HepG2 (cell line): ENCODE measurements around the gene TOM1L2. TPM values are rescaled to one million over a fixed set of nuclear protein-coding genes. Genes with fewer than 3 reads are reported as not detected.
A peak's percentile ranks its signal among the peaks of the same experiment; 100 is the strongest.

Source experiments
- BORCS8-MEF2B ChIP-seq: sonication (generic); formaldehyde crosslinking; IDR thresholded peaks from 2 replicates; pipeline ENCODE4 v1.8.0; 2022; ENCODE audit warnings: mild to moderate bottlenecking, missing genetic modification reagents
- CBX1 ChIP-seq: IDR thresholded peaks from one replicate; pipeline ENCODE4 v1.6.1; 2016; ENCODE audit warnings: antibody characterized with exemption, low read depth
- FIP1L1 ChIP-seq: fragments of 200-400 bp; formaldehyde crosslinking; IDR thresholded peaks from 2 replicates; pipeline ENCODE4 v1.6.1; 2018; ENCODE audit warnings: low read depth, mild to moderate bottlenecking, low read length, moderate library complexity, borderline replicate concordance; ENCODE audit not compliant: insufficient read depth
- MIXL1 ChIP-seq: IDR thresholded peaks from 2 replicates; pipeline ENCODE4 v1.6.1; 2016
- MZF1 ChIP-seq: sonication (generic); formaldehyde crosslinking; IDR thresholded peaks from 2 replicates; pipeline ENCODE4 v1.8.1; 2023; ENCODE audit warnings: mild to moderate bottlenecking, missing genetic modification reagents, borderline replicate concordance
- PAF1 ChIP-seq: IDR thresholded peaks from 2 replicates; pipeline ENCODE4 v1.6.1; 2016; ENCODE audit warnings: missing genetic modification reagents, missing compliant biosample characterization
- RCOR2 ChIP-seq: IDR thresholded peaks from 2 replicates; pipeline ENCODE4 v1.6.1; 2016; ENCODE audit warnings: missing biosample characterization, missing genetic modification reagents
- SRSF1 ChIP-seq: fragments of 200-400 bp; formaldehyde crosslinking; optimal IDR thresholded peaks from 2 replicates; pipeline ENCODE3; 2017; ENCODE audit warnings: mild to moderate bottlenecking, low read depth, low read length, moderate library complexity
- ZFP1 ChIP-seq: IDR thresholded peaks from 2 replicates; pipeline ENCODE4 v1.6.1; 2016
- ZNF543 ChIP-seq: sonication (generic); formaldehyde crosslinking; IDR thresholded peaks from 2 replicates; pipeline ENCODE4 v1.4.0; 2020; ENCODE audit warnings: mild to moderate bottlenecking, missing genetic modification reagents
- ZNF652 ChIP-seq: IDR thresholded peaks from 2 replicates; pipeline ENCODE4 v1.6.1; 2016; ENCODE audit warnings: low read depth, borderline replicate concordance
- ZSCAN25 ChIP-seq: sonication (generic); formaldehyde crosslinking; IDR thresholded peaks from 2 replicates; pipeline ENCODE4 v1.8.0; 2022; ENCODE audit warnings: mild to moderate bottlenecking, missing genetic modification reagents
- ZSCAN30 ChIP-seq: sonication (generic); formaldehyde crosslinking; IDR thresholded peaks from 2 replicates; pipeline ENCODE4 v1.5.0; 2020; ENCODE audit warnings: mild to moderate bottlenecking, missing genetic modification reagents
- polyA plus RNA-seq, 8 experiments: library from polyadenylated mRNA; depleted of rRNA in 3 of 8; stranded (reverse) in 7 of 8; unstranded in 1 of 8; fragments of >200 nt; fragmentation: Illumina TruSeq in 4 of 8; extraction: Trizol in 4 of 8; gene quantifications; 2 replicates each; pipeline versions ENCODE4 v1.2.1 to v1.2.3, GENCODE V29; 2011 to 2016; ENCODE audit warnings: low read depth in 4 of 8, missing spikeins in 1 of 8, mixed read lengths in 1 of 8; ENCODE audit not compliant: insufficient read depth in 1 of 8
- total RNA-seq, 5 experiments: library from RNA; depleted of rRNA; stranded (reverse); fragments of >200 nt; fragmentation: Illumina TruSeq; extraction: Trizol; gene quantifications; 2 replicates each; pipeline ENCODE4 v1.2.3, GENCODE V29; 2016; ENCODE audit warnings: low read depth in 1 of 5
- TF ChIP-seq, protein P1 (sequence below): sonication (generic); formaldehyde crosslinking; IDR thresholded peaks from 2 replicates; pipeline ENCODE4 v1.4.0; 2020; ENCODE audit warnings: missing genetic modification reagents
- TF ChIP-seq, protein P2 (sequence below): sonication (generic); formaldehyde crosslinking; IDR thresholded peaks from 2 replicates; pipeline ENCODE4 v1.5.0; 2020; ENCODE audit warnings: mild to moderate bottlenecking, missing genetic modification reagents, moderate library complexity
- TF ChIP-seq, protein P3 (sequence below): sonication (generic); formaldehyde crosslinking; IDR thresholded peaks from 2 replicates; pipeline ENCODE4 v1.4.0; 2020; ENCODE audit warnings: missing genetic modification reagents, borderline replicate concordance
- TF ChIP-seq, protein P4 (sequence below): sonication (generic); formaldehyde crosslinking; IDR thresholded peaks from 2 replicates; pipeline ENCODE4 v1.4.0; 2020; ENCODE audit warnings: missing genetic modification reagents, borderline replicate concordance

Gene TOM1L2
- total and polyA plus RNA-seq, 2 of the 13 experiments (the other 11 are each of a cell fraction or from before 2014, with no cell fraction given) = 4.7 to 7.4 TPM

DNA sequence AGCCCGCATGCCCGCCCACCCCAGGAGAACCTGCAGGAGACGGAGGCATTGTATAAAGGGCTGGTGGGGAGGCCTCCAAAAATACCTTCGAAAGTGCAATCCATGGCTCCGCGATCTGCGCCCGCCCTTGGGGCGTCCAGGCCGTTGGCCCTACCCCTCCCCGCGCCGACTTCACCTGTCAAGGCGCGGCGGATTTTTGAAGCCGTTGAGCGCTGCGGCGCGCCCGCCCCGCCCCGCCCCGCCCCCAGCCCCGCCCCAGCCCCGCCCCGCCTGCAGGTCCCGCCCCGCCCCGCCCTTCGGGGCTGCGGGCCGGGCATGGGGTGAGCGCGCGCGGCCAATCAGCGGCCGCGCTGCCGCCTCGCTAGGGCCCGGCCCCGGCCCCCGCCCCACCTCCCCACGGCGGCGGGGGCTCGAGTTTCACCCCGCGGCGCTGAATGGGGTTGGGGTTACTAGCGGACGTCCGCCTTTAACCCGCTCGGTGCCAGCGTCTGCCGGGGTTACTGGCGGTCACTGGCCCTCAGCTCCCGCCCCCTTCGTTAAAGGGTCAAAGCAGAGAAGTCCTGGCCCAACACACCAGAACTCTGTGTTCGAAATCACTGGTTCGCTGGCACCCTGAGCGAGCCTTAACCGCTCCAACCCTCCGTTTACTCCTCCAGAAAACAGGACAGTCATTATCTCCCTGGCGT lies 148.6 kb downstream of the TOM1L2 start (continued):
- TF ChIP-seq ZNF543 (CRISPR knock-in tag) (no peak), MIXL1 (CRISPR knock-in tag) (no peak), ZSCAN30 (CRISPR knock-in tag) (no peak), FIP1L1 (no peak), ZFP1 (CRISPR knock-in tag) (no peak), BORCS8-MEF2B (CRISPR knock-in tag) (no peak), MZF1 (CRISPR knock-in tag) (no peak), ZNF652 (CRISPR knock-in tag) (peak; percentile 98), CBX1 (no peak), RCOR2 (CRISPR knock-in tag) (no peak), SRSF1 (peak; percentile 57), ZSCAN25 (no peak), PAF1 (CRISPR knock-in tag) (no peak)
- TF ChIP-seq, protein P1, sequence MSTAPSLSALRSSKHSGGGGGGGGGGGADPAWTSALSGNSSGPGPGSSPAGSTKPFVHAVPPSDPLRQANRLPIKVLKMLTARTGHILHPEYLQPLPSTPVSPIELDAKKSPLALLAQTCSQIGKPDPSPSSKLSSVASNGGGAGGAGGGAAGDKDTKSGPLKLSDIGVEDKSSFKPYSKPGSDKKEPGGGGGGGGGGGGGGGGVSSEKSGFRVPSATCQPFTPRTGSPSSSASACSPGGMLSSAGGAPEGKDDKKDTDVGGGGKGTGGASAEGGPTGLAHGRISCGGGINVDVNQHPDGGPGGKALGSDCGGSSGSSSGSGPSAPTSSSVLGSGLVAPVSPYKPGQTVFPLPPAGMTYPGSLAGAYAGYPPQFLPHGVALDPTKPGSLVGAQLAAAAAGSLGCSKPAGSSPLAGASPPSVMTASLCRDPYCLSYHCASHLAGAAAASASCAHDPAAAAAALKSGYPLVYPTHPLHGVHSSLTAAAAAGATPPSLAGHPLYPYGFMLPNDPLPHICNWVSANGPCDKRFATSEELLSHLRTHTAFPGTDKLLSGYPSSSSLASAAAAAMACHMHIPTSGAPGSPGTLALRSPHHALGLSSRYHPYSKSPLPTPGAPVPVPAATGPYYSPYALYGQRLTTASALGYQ = no peak; the same call in 1 of the 2 replicates
- TF ChIP-seq, protein P2, sequence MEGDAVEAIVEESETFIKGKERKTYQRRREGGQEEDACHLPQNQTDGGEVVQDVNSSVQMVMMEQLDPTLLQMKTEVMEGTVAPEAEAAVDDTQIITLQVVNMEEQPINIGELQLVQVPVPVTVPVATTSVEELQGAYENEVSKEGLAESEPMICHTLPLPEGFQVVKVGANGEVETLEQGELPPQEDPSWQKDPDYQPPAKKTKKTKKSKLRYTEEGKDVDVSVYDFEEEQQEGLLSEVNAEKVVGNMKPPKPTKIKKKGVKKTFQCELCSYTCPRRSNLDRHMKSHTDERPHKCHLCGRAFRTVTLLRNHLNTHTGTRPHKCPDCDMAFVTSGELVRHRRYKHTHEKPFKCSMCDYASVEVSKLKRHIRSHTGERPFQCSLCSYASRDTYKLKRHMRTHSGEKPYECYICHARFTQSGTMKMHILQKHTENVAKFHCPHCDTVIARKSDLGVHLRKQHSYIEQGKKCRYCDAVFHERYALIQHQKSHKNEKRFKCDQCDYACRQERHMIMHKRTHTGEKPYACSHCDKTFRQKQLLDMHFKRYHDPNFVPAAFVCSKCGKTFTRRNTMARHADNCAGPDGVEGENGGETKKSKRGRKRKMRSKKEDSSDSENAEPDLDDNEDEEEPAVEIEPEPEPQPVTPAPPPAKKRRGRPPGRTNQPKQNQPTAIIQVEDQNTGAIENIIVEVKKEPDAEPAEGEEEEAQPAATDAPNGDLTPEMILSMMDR (CRISPR knock-in tag) = no peak
- TF ChIP-seq, protein P3, sequence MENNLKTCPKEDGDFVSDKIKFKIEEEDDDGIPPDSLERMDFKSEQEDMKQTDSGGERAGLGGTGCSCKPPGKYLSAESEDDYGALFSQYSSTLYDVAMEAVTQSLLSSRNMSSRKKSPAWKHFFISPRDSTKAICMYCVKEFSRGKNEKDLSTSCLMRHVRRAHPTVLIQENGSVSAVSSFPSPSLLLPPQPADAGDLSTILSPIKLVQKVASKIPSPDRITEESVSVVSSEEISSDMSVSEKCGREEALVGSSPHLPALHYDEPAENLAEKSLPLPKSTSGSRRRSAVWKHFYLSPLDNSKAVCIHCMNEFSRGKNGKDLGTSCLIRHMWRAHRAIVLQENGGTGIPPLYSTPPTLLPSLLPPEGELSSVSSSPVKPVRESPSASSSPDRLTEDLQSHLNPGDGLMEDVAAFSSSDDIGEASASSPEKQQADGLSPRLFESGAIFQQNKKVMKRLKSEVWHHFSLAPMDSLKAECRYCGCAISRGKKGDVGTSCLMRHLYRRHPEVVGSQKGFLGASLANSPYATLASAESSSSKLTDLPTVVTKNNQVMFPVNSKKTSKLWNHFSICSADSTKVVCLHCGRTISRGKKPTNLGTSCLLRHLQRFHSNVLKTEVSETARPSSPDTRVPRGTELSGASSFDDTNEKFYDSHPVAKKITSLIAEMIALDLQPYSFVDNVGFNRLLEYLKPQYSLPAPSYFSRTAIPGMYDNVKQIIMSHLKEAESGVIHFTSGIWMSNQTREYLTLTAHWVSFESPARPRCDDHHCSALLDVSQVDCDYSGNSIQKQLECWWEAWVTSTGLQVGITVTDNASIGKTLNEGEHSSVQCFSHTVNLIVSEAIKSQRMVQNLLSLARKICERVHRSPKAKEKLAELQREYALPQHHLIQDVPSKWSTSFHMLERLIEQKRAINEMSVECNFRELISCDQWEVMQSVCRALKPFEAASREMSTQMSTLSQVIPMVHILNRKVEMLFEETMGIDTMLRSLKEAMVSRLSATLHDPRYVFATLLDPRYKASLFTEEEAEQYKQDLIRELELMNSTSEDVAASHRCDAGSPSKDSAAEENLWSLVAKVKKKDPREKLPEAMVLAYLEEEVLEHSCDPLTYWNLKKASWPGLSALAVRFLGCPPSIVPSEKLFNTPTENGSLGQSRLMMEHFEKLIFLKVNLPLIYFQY (CRISPR knock-in tag) = no peak
- TF ChIP-seq, protein P4, sequence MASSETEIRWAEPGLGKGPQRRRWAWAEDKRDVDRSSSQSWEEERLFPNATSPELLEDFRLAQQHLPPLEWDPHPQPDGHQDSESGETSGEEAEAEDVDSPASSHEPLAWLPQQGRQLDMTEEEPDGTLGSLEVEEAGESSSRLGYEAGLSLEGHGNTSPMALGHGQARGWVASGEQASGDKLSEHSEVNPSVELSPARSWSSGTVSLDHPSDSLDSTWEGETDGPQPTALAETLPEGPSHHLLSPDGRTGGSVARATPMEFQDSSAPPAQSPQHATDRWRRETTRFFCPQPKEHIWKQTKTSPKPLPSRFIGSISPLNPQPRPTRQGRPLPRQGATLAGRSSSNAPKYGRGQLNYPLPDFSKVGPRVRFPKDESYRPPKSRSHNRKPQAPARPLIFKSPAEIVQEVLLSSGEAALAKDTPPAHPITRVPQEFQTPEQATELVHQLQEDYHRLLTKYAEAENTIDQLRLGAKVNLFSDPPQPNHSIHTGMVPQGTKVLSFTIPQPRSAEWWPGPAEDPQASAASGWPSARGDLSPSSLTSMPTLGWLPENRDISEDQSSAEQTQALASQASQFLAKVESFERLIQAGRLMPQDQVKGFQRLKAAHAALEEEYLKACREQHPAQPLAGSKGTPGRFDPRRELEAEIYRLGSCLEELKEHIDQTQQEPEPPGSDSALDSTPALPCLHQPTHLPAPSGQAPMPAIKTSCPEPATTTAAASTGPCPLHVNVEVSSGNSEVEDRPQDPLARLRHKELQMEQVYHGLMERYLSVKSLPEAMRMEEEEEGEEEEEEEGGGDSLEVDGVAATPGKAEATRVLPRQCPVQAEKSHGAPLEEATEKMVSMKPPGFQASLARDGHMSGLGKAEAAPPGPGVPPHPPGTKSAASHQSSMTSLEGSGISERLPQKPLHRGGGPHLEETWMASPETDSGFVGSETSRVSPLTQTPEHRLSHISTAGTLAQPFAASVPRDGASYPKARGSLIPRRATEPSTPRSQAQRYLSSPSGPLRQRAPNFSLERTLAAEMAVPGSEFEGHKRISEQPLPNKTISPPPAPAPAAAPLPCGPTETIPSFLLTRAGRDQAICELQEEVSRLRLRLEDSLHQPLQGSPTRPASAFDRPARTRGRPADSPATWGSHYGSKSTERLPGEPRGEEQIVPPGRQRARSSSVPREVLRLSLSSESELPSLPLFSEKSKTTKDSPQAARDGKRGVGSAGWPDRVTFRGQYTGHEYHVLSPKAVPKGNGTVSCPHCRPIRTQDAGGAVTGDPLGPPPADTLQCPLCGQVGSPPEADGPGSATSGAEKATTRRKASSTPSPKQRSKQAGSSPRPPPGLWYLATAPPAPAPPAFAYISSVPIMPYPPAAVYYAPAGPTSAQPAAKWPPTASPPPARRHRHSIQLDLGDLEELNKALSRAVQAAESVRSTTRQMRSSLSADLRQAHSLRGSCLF (CRISPR knock-in tag) = no peak
